Fibroblast of villous mesenchyme (primary cell): ENCODE data around the gene CELSR1. TPM values are rescaled to one million over a fixed set of nuclear protein-coding genes. Genes with fewer than 3 reads are reported as not detected.

Experiments used
- DNase-seq: peaks from one replicate; pipeline ENCODE4 v3.0.0-alpha.2; 2010; ENCODE audit warnings: low read depth
- H3K4me3 ChIP-seq: 2 replicates; pipeline ENCODE4 v1.5.1; 2011; ENCODE audit warnings: low read depth, mild to moderate bottlenecking, low read length
- total RNA-seq: library from RNA; depleted of rRNA; stranded (reverse); fragments of >200 nt; gene quantifications from 2 replicates; pipeline ENCODE4 v1.2.3, GENCODE V29; 2012
- TF ChIP-seq, protein P1 (sequence below): IDR thresholded peaks from 2 replicates; pipeline ENCODE4 v1.5.1; 2012; ENCODE audit warnings: low read depth, mild to moderate bottlenecking, low read length; ENCODE audit not compliant: insufficient read depth

CELSR1 gene
- total RNA-seq, 1 donor: 1.7 TPM

DNA sequence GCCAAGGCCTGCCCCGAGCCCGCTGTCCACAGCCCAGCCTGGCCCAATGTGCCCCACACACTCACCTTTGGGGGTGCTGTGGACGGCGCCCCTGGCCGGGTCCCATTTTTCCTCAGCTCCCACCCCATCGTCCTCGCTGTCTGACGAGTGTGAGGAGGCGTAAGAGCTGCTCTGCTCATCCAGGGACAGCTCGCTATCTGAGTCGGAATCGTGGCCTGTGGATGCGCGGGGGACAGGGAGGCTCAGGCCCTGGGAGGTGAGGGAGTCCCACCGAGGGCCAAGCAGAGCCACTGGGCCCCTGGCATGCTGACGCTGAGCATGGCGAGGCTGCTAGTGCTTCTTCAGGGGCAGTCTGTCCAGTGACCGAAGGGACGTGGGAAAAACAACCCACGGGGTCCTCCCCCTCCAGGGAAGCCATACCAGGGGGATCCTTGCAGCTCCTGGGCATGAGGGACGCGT is 172.2 kb downstream of the CELSR1 start:
- no peak overlapping the region for H3K4me3 ChIP-seq
- DNase-seq: no peak
- TF ChIP-seq, protein P1, sequence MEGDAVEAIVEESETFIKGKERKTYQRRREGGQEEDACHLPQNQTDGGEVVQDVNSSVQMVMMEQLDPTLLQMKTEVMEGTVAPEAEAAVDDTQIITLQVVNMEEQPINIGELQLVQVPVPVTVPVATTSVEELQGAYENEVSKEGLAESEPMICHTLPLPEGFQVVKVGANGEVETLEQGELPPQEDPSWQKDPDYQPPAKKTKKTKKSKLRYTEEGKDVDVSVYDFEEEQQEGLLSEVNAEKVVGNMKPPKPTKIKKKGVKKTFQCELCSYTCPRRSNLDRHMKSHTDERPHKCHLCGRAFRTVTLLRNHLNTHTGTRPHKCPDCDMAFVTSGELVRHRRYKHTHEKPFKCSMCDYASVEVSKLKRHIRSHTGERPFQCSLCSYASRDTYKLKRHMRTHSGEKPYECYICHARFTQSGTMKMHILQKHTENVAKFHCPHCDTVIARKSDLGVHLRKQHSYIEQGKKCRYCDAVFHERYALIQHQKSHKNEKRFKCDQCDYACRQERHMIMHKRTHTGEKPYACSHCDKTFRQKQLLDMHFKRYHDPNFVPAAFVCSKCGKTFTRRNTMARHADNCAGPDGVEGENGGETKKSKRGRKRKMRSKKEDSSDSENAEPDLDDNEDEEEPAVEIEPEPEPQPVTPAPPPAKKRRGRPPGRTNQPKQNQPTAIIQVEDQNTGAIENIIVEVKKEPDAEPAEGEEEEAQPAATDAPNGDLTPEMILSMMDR: no peak

DNA sequence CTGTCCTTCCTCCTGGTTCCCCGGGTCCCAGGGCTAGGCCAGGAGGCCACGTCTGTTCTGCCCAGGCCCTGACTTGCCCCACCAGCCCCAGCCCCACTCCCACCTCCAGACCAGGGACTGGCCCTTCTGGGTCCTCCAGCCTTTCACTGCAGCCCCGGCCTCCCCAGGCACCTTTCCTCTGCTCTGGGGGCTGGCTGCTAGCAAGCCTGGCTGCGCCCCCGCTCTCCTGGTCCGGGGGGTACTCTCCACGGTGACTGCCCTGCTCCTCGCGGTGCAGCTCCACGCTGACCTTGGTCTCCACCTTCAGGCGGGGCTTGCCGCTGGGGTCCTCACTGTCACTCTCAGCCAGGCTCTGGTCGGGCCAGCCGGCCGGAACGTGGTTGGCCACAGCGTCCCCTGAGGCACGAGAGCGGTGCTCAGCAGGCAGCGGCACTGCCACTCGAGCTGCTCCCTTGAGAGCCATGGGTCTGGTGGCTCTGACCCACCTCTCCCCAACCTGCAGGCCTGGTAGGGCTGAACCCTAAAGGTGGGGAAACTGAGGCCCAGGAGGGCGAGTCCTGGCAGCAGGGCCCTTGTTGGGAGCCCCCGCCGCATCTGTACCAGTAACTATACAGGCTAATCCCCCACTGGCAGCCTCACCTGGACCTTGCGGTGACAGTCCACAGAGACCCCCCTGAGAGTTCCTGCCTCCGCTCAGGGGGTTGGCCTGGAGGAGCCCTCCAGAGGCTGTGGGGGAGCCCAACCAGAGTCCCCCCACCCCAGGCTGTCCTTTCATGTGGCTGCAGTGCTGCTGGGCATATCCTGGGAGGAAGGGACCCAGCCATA is 172.9 kb downstream of the CELSR1 start:
- no peak for DNase-seq
- TF ChIP-seq, protein P1: no peak
- no peak overlapping the region for H3K4me3 ChIP-seq

DNA sequence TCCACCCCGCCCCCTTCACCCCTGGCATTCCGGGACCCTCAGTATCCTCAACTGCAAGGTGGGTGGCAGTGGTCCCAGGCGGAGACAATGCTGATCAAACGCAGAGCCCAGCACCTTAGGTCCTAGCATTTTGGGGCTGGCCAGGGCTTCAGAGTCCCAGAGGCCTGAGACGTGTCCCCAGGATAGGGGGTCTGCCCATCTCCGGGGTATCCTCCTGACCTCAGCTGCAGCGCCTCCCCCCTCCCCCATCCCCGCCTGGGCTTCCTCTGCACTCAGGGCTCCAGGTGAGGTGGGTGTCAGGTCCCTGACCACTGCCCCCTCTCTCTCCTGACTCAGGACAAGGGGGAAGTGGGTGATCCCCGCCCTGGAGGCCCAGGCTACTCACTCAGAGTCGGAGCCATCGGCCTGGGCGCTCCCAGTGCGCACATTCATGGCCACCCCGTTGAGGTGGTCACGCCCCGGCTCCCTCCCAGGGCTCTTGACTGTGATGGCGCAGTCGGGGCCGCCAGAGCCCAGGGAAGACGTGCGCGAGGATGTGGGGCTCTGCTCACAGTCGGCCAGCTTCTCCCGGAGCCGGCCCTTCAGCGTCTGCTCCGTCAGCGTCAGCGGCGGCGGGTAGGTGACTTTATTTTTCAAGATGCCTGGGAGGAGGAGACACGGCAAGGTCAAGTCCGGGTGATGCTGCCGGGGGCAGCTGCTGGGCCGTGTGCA is 173.7 kb downstream of the CELSR1 start:
- TF ChIP-seq, protein P1: no peak
- no peak for DNase-seq
- no peak overlapping the region for H3K4me3 ChIP-seq

- DNase-seq: no peak
- TF ChIP-seq, protein P1: no peak
- H3K4me3 ChIP-seq: no peak overlapping the region
Observed at GRCh38 chr22:46362934-46363515, 174.4 kb downstream of the CELSR1 start.

DNA sequence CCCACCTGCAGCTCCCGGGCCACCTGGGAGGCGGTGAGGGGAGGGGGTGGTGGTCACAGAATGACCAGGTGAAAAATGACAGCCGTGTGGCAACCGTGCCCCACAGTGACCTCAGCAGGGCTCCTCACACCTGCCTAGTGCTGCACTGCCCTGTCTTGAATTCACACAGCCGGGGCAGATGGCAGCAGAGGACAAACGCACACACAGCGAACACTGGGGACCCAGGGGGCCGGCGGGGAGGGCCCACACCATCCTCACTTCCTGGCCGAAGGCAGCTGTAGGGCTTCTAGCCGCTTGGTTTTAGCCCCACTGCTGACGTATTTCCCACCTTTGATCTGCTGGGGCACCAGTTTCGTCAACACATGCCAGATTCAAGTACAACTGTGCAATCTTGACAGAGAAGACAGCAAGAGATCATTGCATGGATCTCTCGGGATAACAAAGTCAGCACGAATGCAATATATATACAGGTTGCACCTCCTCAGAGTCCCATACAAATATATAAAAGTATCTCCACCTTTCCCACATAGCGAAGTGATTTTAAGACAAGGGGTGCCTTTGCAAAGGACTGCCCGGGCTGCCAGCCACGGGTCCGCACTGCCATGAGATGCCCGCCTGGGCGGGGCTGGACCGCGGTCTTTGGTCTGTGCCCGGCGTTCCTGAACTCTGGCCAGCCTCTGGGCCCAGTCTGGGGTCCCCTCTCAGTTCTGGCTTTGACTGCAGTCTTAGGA is 175.1 kb downstream of the CELSR1 start:
- TF ChIP-seq, protein P1: no peak
- peak; percentile 3 for DNase-seq
- no peak overlapping the region for H3K4me3 ChIP-seq

DNA sequence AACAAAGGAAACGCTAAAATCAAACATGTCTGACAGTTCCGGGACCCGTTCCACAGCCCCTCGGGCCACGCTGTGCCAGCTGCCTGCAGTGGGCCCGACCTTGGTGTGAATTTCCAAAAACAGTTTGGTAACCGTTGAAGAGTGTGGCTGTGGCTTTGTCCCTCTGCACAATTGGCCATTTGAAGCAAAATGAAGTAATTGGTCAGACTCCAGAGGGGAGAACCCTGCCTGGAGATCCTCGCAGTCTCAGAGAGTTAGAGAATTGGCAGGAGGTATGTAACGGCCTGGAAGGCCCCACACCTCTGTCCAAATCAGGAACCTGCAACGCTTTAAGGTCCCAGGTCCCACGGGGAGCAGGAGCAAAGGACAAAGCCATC is 175.6 kb downstream of the CELSR1 start:
- TF ChIP-seq, protein P1: no peak
- H3K4me3 ChIP-seq: no peak overlapping the region
- no peak for DNase-seq
